H9 (cell line): ENCODE data around the gene UVRAG. TPM values are rescaled to one million over a fixed set of nuclear protein-coding genes. Genes with fewer than 3 reads are reported as not detected.

Source experiments
- DNase-seq: peaks from one replicate; pipeline ENCODE4 v3.0.0-alpha.2; 2017
- H2AFZ ChIP-seq: one replicate; pipeline ENCODE4 v1.6.1; 2013; ENCODE audit warnings: mild to moderate bottlenecking, low read length, control low read depth, moderate library complexity
- H2AK5ac ChIP-seq: 2 replicates; pipeline ENCODE4 v1.6.1; 2013; ENCODE audit warnings: low read length, control low read depth, mixed read lengths; ENCODE audit not compliant: insufficient read length
- H2BK120ac ChIP-seq: one replicate; pipeline ENCODE4 v1.6.1; 2013; ENCODE audit warnings: low read depth, mild to moderate bottlenecking, low read length, control low read depth, inconsistent platforms; ENCODE audit not compliant: poor library complexity, severe bottlenecking
- H2BK12ac ChIP-seq: 2 replicates; pipeline ENCODE4 v1.6.1; 2013; ENCODE audit warnings: low read length, control low read depth, mixed read lengths, low read depth; ENCODE audit not compliant: insufficient read length
- H2BK15ac ChIP-seq: 2 replicates; pipeline ENCODE4 v1.6.1; 2013; ENCODE audit warnings: low read depth, low read length, control low read depth
- H2BK20ac ChIP-seq: one replicate; pipeline ENCODE4 v1.6.1; 2013; ENCODE audit warnings: low read depth, mild to moderate bottlenecking, low read length, control low read depth, inconsistent platforms; ENCODE audit not compliant: poor library complexity, severe bottlenecking
- H2BK5ac ChIP-seq: 2 replicates; pipeline ENCODE4 v1.6.1; 2013; ENCODE audit warnings: low read length, control low read depth, mixed read lengths; ENCODE audit not compliant: insufficient read length
- H3K14ac ChIP-seq: 2 replicates; pipeline ENCODE4 v1.6.1; 2013; ENCODE audit warnings: low read length, control low read depth; ENCODE audit not compliant: insufficient read depth
- H3K18ac ChIP-seq: 2 replicates; pipeline ENCODE4 v1.6.1; 2013; ENCODE audit warnings: low read depth, mild to moderate bottlenecking, mixed read lengths, low read length, control low read depth; ENCODE audit not compliant: insufficient read length
- H3K23ac ChIP-seq: 2 replicates; pipeline ENCODE4 v1.6.1; 2013; ENCODE audit warnings: low read length, control low read depth, mixed read lengths, low read depth; ENCODE audit not compliant: insufficient read length
- H3K23me2 ChIP-seq: 2 replicates; pipeline ENCODE4 v1.6.1; 2013; ENCODE audit warnings: low read depth, mild to moderate bottlenecking, mixed read lengths, low read length, control low read depth; ENCODE audit not compliant: insufficient read length, poor library complexity, severe bottlenecking
- H3K27ac ChIP-seq: 2 replicates; pipeline ENCODE4 v1.5.1; 2013; ENCODE audit warnings: low read length, control low read depth, mixed read lengths, low read depth; ENCODE audit not compliant: insufficient read length
- H3K27me3 ChIP-seq: 2 replicates; pipeline ENCODE4 v1.6.1; 2013; ENCODE audit warnings: low read length, control low read depth, inconsistent platforms; ENCODE audit not compliant: insufficient read depth
- H3K4ac ChIP-seq: 2 replicates; pipeline ENCODE4 v1.6.1; 2013; ENCODE audit warnings: low read depth, mild to moderate bottlenecking, control low read depth, inconsistent platforms, low read length, moderate library complexity
- H3K4me1 ChIP-seq: 2 replicates; pipeline ENCODE4 v1.6.1; 2013; ENCODE audit warnings: low read length, control low read depth, inconsistent platforms; ENCODE audit not compliant: insufficient read depth
- H3K4me2 ChIP-seq: 2 replicates; pipeline ENCODE4 v1.6.1; 2013; ENCODE audit warnings: low read length, control low read depth, mixed read lengths; ENCODE audit not compliant: insufficient read length, insufficient read depth
- H3K56ac ChIP-seq: 2 replicates; pipeline ENCODE4 v1.6.1; 2013; ENCODE audit warnings: low read depth, mild to moderate bottlenecking, mixed read lengths, low read length, control low read depth; ENCODE audit not compliant: insufficient read length
- H3K79me1 ChIP-seq: 2 replicates; pipeline ENCODE4 v1.6.1; 2013; ENCODE audit warnings: low read depth, mild to moderate bottlenecking, moderate library complexity, low read length, control low read depth, inconsistent platforms; ENCODE audit not compliant: insufficient read depth, poor library complexity, severe bottlenecking
- H3K79me2 ChIP-seq: 2 replicates; pipeline ENCODE4 v1.6.1; 2013; ENCODE audit warnings: low read length, control low read depth, inconsistent platforms; ENCODE audit not compliant: insufficient read depth
- H3K9ac ChIP-seq: 2 replicates; pipeline ENCODE4 v1.6.1; 2013; ENCODE audit warnings: low read length, control low read depth, mixed read lengths; ENCODE audit not compliant: insufficient read length; ENCODE audit errors: extremely low read depth
- H3K9me3 ChIP-seq: one replicate; pipeline ENCODE4 v1.6.1; 2013; ENCODE audit warnings: low read depth, low read length, inconsistent platforms; ENCODE audit not compliant: control insufficient read depth
- H3T11ph ChIP-seq: one replicate; pipeline ENCODE4 v1.6.1; 2013; ENCODE audit warnings: mild to moderate bottlenecking, low read length, control low read depth, inconsistent platforms
- H4K20me1 ChIP-seq: one replicate; pipeline ENCODE4 v1.6.1; 2013; ENCODE audit not compliant: control insufficient read depth, insufficient read length, insufficient read depth
- H4K5ac ChIP-seq: 2 replicates; pipeline ENCODE4 v1.6.1; 2013; ENCODE audit warnings: low read depth, mild to moderate bottlenecking, mixed read lengths, low read length, control low read depth; ENCODE audit not compliant: insufficient read length
- H4K8ac ChIP-seq: replicated peaks from 2 replicates; pipeline ENCODE4 v1.6.1; 2013; ENCODE audit warnings: low read length, control low read depth, mixed read lengths, low read depth; ENCODE audit not compliant: insufficient read length
- H4K91ac ChIP-seq: 2 replicates; pipeline ENCODE4 v1.6.1; 2013; ENCODE audit warnings: low read depth, mild to moderate bottlenecking, moderate library complexity, mixed read lengths, low read length, control low read depth; ENCODE audit not compliant: insufficient read length
- H3K27ac Mint-ChIP-seq, 3 experiments: 2 replicates in 2 of 3; 3 replicates in 1 of 3; pipeline ENCODE4 v1.8.0; 2020 to 2021; ENCODE audit warnings: mixed read lengths in 3 of 3, mild to moderate bottlenecking in 1 of 3, moderate library complexity in 1 of 3
- H3K27me3 Mint-ChIP-seq: 2 replicates; pipeline ENCODE4 v1.8.0; 2021; ENCODE audit warnings: low read depth, mild to moderate bottlenecking, moderate library complexity, mixed read lengths
- H3K36me3 Mint-ChIP-seq, 3 experiments: 2 replicates in 2 of 3; 3 replicates in 1 of 3; pipeline ENCODE4 v1.8.0; 2020 to 2021; ENCODE audit warnings: low read depth in 3 of 3, mixed read lengths in 3 of 3; ENCODE audit not compliant: insufficient read depth in 1 of 3
- H3K4me1 Mint-ChIP-seq, 2 experiments: 2 replicates each; pipeline ENCODE4 v1.8.0; 2020; ENCODE audit warnings: mixed read lengths in 2 of 2
- H3K4me3 Mint-ChIP-seq, 2 experiments: 2 replicates in 1 of 2; 3 replicates in 1 of 2; pipeline ENCODE4 v1.8.0; 2020 to 2021; ENCODE audit warnings: mild to moderate bottlenecking in 2 of 2, mixed read lengths in 2 of 2, moderate library complexity in 1 of 2
- H3K9me3 Mint-ChIP-seq, 2 experiments: 2 replicates in 1 of 2; 3 replicates in 1 of 2; pipeline ENCODE4 v1.8.0; 2020; ENCODE audit warnings: mild to moderate bottlenecking in 2 of 2, mixed read lengths in 2 of 2, moderate library complexity in 1 of 2
- CTCF ChIP-seq: fragments of 200-600 bp; sonication (generic); conservative IDR thresholded peaks from 3 replicates; pipeline ENCODE4 v1.8.0; 2021; ENCODE audit warnings: antibody characterized with exemption, mild to moderate bottlenecking
- WGBS: extraction: QIAGEN DNeasy Blood & Tissue Kit; methylation state at CpG from one replicate; pipeline ENCODE4 v1.1.7; 2013; ENCODE audit warnings: missing lambda C conversion rate, low lambda C conversion rate, mixed read lengths; ENCODE audit not compliant: insufficient read length; ENCODE audit errors: extremely low coverage; 5-methylcytosine and 5-hydroxymethylcytosine counted together
- total RNA-seq: library from RNA; stranded (reverse); gene quantifications from 2 replicates; pipeline ENCODE4 v1.2.1, GENCODE V29; 2021

Gene UVRAG
- total RNA-seq, 1 experiment from 2014 or later: 18.5 TPM

- Histone ChIP-seq H4K5ac (no peak overlapping the region), H2BK5ac (no peak overlapping the region), H3K18ac (no peak overlapping the region), H2BK20ac (no peak overlapping the region), H3K14ac (no peak overlapping the region), H4K20me1 (no peaks in the 10 kb centered on the region), H2AK5ac (no peak overlapping the region), H2BK12ac (no peak overlapping the region), H3K79me1 (peaks cover 3% of the 10 kb centered on the region), H3K23me2 (no peaks in the 10 kb centered on the region), H3K27ac (no peak overlapping the region), H2BK15ac (no peak overlapping the region), H3K23ac (no peak overlapping the region), H3K4me1 (no peaks in the 10 kb centered on the region), H2AFZ (no peak overlapping the region), H3K9me3 (no peaks in the 10 kb centered on the region), H4K91ac (no peak overlapping the region), H3K4me2 (no peak overlapping the region), H3K4ac (no peak overlapping the region), H3T11ph (no peak overlapping the region), H2BK120ac (no peak overlapping the region), H3K79me2 (no peaks in the 10 kb centered on the region), H3K56ac (no peak overlapping the region), H4K8ac (no peak overlapping the region), H3K27me3 (no peaks in the 10 kb centered on the region), H3K9ac (no peak overlapping the region)
- no peaks in the 10 kb centered on the region for H3K9me3 Mint-ChIP-seq
- WGBS: no CpG with 5 or more reads among the region's 2 CpGs
- no peaks in the 10 kb centered on the region for H3K36me3 Mint-ChIP-seq
- H3K4me3 Mint-ChIP-seq: no peak overlapping the region
- no peak for TF ChIP-seq CTCF
- no peak overlapping the region for H3K27ac Mint-ChIP-seq
- DNase-seq: no peak
- no peaks in the 10 kb centered on the region; a peak in 1 of 4 replicates for H3K4me1 Mint-ChIP-seq
- H3K27me3 Mint-ChIP-seq: no peaks in the 10 kb centered on the region
Measured at GRCh38 chr11:75903276-75903675, 88.3 kb downstream of the UVRAG start.
